K562 (cell line): ENCODE data around the gene LMNA. TPM values are rescaled to one million over a fixed set of nuclear protein-coding genes. Genes with fewer than 3 reads are reported as not detected.

Source experiments
- CEBPB ChIP-seq: fragments of 450-650 bp; IDR thresholded peaks from 2 replicates; pipeline ENCODE4 v1.6.1; 2016; ENCODE audit warnings: missing genetic modification characterization, missing compliant biosample characterization
- MAFG ChIP-seq: fragments of 450-650 bp; conservative IDR thresholded peaks from 2 replicates; pipeline ENCODE4 v1.6.1; 2016; ENCODE audit warnings: missing genetic modification characterization, missing compliant biosample characterization
- RBM25 ChIP-seq: fragments of 200-400 bp; formaldehyde crosslinking; IDR thresholded peaks from 2 replicates; pipeline ENCODE4 v1.6.1; 2018; ENCODE audit warnings: low read length, low read depth, moderate library complexity; ENCODE audit not compliant: severe bottlenecking
- RCOR1 ChIP-seq, 2 experiments: IDR thresholded peaks; 2 replicates each; pipeline ENCODE4 v1.6.1; 2012; ENCODE audit warnings: low read depth in 2 of 2, low read length in 2 of 2, borderline replicate concordance in 1 of 2, improper control_type of control experiment in 1 of 2
- SMAD2 ChIP-seq: fragments of 150-350 bp; IDR thresholded peaks from 2 replicates; pipeline ENCODE4 v1.6.1; 2014; ENCODE audit warnings: low read depth, mild to moderate bottlenecking, low read length
- ZNF263 ChIP-seq: sonication (generic); formaldehyde crosslinking; IDR thresholded peaks from 2 replicates; pipeline ENCODE4 v1.8.0; 2022; ENCODE audit warnings: mild to moderate bottlenecking, missing genetic modification reagents, borderline replicate concordance
- polyA plus RNA-seq, 8 experiments: library from polyadenylated mRNA; depleted of rRNA in 4 of 8; stranded (reverse) in 5 of 8; unstranded in 3 of 8; fragments of >200 nt; fragmentation: Nextera tagmentation in 2 of 8; fragmentation: Illumina TruSeq in 1 of 8; extraction: Ambion mirVana in 2 of 8; extraction: Trizol in 1 of 8; gene quantifications; 2 replicates each; pipeline versions ENCODE4 v1.2.1 to v1.2.3, GENCODE V29; 2011 to 2014; ENCODE audit warnings: inconsistent platforms in 1 of 8, missing spikeins in 1 of 8
- total RNA-seq, 7 experiments: library from RNA; depleted of rRNA in 6 of 7; stranded (reverse); fragments of >200 nt in 6 of 7; fragmentation: Illumina TruSeq in 2 of 7; extraction: Trizol in 2 of 7; gene quantifications; 2 replicates each; pipeline versions ENCODE4 v1.2.1 to v1.2.3, GENCODE V29; 2011 to 2021; ENCODE audit warnings: low replicate concordance in 1 of 7
- TF ChIP-seq, protein P1 (sequence below): fragments of 450-650 bp; formaldehyde crosslinking; IDR thresholded peaks from 2 replicates; pipeline ENCODE4 v1.4.0; 2022; ENCODE audit warnings: missing genetic modification characterization
- TF ChIP-seq, protein P2 (sequence below): fragments of 450-650 bp; IDR thresholded peaks from 2 replicates; pipeline ENCODE4 v1.6.1; 2014; ENCODE audit warnings: low read depth, mild to moderate bottlenecking, moderate library complexity, borderline replicate concordance
- TF ChIP-seq, protein P3 (sequence below), 2 experiments: IDR thresholded peaks in 1 of 2; conservative IDR thresholded peaks in 1 of 2; 2 replicates each; pipeline ENCODE4 v1.6.1; 2016; ENCODE audit warnings: low read depth in 2 of 2, mild to moderate bottlenecking in 1 of 2, missing compliant biosample characterization in 1 of 2, missing genetic modification characterization in 1 of 2, moderate library complexity in 1 of 2
- TF ChIP-seq, protein P4 (sequence below): sonication (generic); formaldehyde crosslinking; IDR thresholded peaks from 2 replicates; pipeline ENCODE4 v1.8.1; 2023; ENCODE audit warnings: mild to moderate bottlenecking, missing genetic modification reagents

The LMNA gene
- total and polyA plus RNA-seq, 9 of the 15 experiments (the other 6 are each of a cell fraction or from before 2014, with no cell fraction given): 1.00 to 347 (median 88.2) TPM

DNA sequence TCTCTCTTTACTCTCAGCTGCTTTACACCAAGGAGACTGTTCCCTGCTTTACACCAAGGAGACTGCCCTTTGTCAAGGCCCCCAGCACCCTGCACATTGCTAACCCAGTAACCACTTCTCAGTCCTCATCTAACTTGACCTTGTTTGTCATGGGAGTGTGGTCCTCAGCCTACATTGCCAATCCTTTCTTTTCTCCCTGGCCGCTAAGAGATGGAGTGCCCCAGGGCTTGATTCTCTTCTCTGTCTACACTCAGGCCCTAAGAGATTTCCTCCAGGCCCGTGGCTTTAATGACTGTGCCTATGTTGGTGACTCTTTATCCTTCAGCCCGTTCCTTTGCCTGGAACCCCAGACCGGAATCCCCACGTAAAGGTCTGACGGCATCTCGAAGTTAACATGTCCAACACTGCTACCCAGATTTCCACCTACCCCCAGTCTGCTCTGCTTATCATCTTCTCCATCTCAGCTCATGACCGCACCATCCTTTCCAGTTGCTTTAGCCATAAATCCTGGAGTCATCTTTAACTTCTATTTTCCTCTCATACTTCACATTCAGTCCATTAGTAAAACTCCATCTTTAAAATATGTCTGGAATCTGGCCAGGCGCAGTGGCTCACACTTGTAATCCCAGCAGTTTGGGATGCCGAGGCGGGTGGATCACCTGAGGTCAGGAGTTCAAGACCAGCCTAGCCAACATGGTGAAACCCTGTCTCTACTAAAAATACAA, 29.4 kb downstream of the LMNA start (continued):
- TF ChIP-seq, protein P1, sequence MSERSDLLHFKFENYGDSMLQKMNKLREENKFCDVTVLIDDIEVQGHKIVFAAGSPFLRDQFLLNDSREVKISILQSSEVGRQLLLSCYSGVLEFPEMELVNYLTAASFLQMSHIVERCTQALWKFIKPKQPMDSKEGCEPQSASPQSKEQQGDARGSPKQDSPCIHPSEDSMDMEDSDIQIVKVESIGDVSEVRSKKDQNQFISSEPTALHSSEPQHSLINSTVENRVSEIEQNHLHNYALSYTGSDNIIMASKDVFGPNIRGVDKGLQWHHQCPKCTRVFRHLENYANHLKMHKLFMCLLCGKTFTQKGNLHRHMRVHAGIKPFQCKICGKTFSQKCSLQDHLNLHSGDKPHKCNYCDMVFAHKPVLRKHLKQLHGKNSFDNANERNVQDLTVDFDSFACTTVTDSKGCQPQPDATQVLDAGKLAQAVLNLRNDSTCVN: no peak
- TF ChIP-seq, protein P2, sequence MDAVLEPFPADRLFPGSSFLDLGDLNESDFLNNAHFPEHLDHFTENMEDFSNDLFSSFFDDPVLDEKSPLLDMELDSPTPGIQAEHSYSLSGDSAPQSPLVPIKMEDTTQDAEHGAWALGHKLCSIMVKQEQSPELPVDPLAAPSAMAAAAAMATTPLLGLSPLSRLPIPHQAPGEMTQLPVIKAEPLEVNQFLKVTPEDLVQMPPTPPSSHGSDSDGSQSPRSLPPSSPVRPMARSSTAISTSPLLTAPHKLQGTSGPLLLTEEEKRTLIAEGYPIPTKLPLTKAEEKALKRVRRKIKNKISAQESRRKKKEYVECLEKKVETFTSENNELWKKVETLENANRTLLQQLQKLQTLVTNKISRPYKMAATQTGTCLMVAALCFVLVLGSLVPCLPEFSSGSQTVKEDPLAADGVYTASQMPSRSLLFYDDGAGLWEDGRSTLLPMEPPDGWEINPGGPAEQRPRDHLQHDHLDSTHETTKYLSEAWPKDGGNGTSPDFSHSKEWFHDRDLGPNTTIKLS: no peak
- TF ChIP-seq, protein P3, sequence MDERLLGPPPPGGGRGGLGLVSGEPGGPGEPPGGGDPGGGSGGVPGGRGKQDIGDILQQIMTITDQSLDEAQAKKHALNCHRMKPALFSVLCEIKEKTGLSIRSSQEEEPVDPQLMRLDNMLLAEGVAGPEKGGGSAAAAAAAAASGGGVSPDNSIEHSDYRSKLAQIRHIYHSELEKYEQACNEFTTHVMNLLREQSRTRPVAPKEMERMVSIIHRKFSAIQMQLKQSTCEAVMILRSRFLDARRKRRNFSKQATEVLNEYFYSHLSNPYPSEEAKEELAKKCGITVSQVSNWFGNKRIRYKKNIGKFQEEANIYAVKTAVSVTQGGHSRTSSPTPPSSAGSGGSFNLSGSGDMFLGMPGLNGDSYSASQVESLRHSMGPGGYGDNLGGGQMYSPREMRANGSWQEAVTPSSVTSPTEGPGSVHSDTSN (CRISPR knock-in tag; IDR thresholded peaks at IDR 0.05; ENCODE audit: low read depth): no peak
- TF ChIP-seq, protein P3 (tag; conservative IDR thresholded peaks at IDR 0.05; ENCODE audit: low read depth): peak; percentile 69
- TF ChIP-seq RCOR1 (IDR thresholded peaks at IDR 0.05; ENCODE audit: borderline replicate concordance in 1 of 2, low read depth in 2 of 2, low read length in 2 of 2) (0 out of 4 replicates have a peak, but pooled peaks of 1 of the 2 experiments have one; percentile 22), RBM25 (no peak), MAFG (tag) (no peak), SMAD2 (no peak), CEBPB (tag) (no peak), ZNF263 (no peak)
- TF ChIP-seq, protein P4, sequence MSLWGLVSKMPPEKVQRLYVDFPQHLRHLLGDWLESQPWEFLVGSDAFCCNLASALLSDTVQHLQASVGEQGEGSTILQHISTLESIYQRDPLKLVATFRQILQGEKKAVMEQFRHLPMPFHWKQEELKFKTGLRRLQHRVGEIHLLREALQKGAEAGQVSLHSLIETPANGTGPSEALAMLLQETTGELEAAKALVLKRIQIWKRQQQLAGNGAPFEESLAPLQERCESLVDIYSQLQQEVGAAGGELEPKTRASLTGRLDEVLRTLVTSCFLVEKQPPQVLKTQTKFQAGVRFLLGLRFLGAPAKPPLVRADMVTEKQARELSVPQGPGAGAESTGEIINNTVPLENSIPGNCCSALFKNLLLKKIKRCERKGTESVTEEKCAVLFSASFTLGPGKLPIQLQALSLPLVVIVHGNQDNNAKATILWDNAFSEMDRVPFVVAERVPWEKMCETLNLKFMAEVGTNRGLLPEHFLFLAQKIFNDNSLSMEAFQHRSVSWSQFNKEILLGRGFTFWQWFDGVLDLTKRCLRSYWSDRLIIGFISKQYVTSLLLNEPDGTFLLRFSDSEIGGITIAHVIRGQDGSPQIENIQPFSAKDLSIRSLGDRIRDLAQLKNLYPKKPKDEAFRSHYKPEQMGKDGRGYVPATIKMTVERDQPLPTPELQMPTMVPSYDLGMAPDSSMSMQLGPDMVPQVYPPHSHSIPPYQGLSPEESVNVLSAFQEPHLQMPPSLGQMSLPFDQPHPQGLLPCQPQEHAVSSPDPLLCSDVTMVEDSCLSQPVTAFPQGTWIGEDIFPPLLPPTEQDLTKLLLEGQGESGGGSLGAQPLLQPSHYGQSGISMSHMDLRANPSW (CRISPR knock-in tag): no peak
